Osteoblast (primary cell): ENCODE data around the gene ELOVL3. TPM values are rescaled to one million over a fixed set of nuclear protein-coding genes. Genes with fewer than 3 reads are reported as not detected.

ENCODE experiments used
- DNase-seq: peaks from one replicate; pipeline ENCODE4 v3.0.0; 2011; ENCODE audit warnings: low spot score, mixed read lengths; ENCODE audit not compliant: insufficient read length; ENCODE audit errors: missing footprints
- H2AFZ ChIP-seq: 2 replicates; pipeline ENCODE4 v1.6.0; 2011; ENCODE audit warnings: mild to moderate bottlenecking, low read length
- H3K27ac ChIP-seq: 2 replicates; pipeline ENCODE4 v1.5.1; 2011; ENCODE audit warnings: mild to moderate bottlenecking, low read depth, low read length, moderate library complexity
- H3K27me3 ChIP-seq: 2 replicates; pipeline ENCODE4 v1.6.0; 2012; ENCODE audit warnings: mild to moderate bottlenecking, control low read depth, inconsistent platforms, low read length, moderate library complexity; ENCODE audit not compliant: insufficient read depth
- H3K36me3 ChIP-seq: 2 replicates; pipeline ENCODE4 v1.5.1; 2011; ENCODE audit warnings: mild to moderate bottlenecking, low read length, control low read depth, moderate library complexity; ENCODE audit not compliant: insufficient read depth
- H3K4me1 ChIP-seq: 2 replicates; pipeline ENCODE4 v1.5.1; 2011; ENCODE audit warnings: mild to moderate bottlenecking, low read length, control low read depth, moderate library complexity; ENCODE audit not compliant: insufficient read depth
- H3K4me2 ChIP-seq: 2 replicates; pipeline ENCODE4 v1.6.0; 2011; ENCODE audit warnings: mild to moderate bottlenecking, low read length; ENCODE audit not compliant: insufficient read depth
- H3K4me3 ChIP-seq: fragments of 200-600 bp; sonication (generic); 3 replicates; pipeline ENCODE4 v1.5.1; 2012; ENCODE audit warnings: mild to moderate bottlenecking, low read length, inconsistent platforms; ENCODE audit not compliant: insufficient read depth
- H3K79me2 ChIP-seq: 2 replicates; pipeline ENCODE4 v1.6.0; 2012; ENCODE audit warnings: mild to moderate bottlenecking, low read length, control low read depth, inconsistent platforms; ENCODE audit not compliant: insufficient read depth
- H3K9me3 ChIP-seq: 2 replicates; pipeline ENCODE4 v1.5.1; 2011; ENCODE audit warnings: low read depth, low read length, control low read depth
- H4K20me1 ChIP-seq: 2 replicates; pipeline ENCODE4 v1.6.0; 2012; ENCODE audit warnings: mild to moderate bottlenecking, low read length, control low read depth; ENCODE audit not compliant: insufficient read depth
- total RNA-seq: library from RNA; depleted of rRNA; stranded (reverse); fragments of >200 nt; gene quantifications from 2 replicates; pipeline ENCODE4 v1.2.3, GENCODE V29; 2012
- TF ChIP-seq, protein P1 (sequence below): IDR thresholded peaks from 2 replicates; pipeline ENCODE4 v1.5.1; 2011; ENCODE audit warnings: mild to moderate bottlenecking, low read depth, low read length, moderate library complexity; ENCODE audit errors: extremely low read depth

Gene ELOVL3
- total RNA-seq, 1 donor = 2.2 TPM

- Histone ChIP-seq H2AFZ (no peak overlapping the region), H3K4me1 (peaks cover 31% of the 10 kb centered on the region), H3K27ac (no peak overlapping the region), H3K4me2 (peak overlapping the region; percentile 83), H3K9me3 (no peaks in the 10 kb centered on the region), H3K36me3 (no peaks in the 10 kb centered on the region), H3K4me3 (peak overlapping the region; percentile 61), H3K27me3 (no peaks in the 10 kb centered on the region), H3K79me2 (no peaks in the 10 kb centered on the region), H4K20me1 (no peaks in the 10 kb centered on the region)
- peak; percentile 98 for DNase-seq
- TF ChIP-seq, protein P1, sequence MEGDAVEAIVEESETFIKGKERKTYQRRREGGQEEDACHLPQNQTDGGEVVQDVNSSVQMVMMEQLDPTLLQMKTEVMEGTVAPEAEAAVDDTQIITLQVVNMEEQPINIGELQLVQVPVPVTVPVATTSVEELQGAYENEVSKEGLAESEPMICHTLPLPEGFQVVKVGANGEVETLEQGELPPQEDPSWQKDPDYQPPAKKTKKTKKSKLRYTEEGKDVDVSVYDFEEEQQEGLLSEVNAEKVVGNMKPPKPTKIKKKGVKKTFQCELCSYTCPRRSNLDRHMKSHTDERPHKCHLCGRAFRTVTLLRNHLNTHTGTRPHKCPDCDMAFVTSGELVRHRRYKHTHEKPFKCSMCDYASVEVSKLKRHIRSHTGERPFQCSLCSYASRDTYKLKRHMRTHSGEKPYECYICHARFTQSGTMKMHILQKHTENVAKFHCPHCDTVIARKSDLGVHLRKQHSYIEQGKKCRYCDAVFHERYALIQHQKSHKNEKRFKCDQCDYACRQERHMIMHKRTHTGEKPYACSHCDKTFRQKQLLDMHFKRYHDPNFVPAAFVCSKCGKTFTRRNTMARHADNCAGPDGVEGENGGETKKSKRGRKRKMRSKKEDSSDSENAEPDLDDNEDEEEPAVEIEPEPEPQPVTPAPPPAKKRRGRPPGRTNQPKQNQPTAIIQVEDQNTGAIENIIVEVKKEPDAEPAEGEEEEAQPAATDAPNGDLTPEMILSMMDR = no peak
Measured at GRCh38 chr10:102227050-102227449, 951 bp downstream of the ELOVL3 start.

GRCh38 chr10:102229810-102230263 is 3.7 kb downstream of the ELOVL3 start:
- peak; percentile 96 for DNase-seq

DNA sequence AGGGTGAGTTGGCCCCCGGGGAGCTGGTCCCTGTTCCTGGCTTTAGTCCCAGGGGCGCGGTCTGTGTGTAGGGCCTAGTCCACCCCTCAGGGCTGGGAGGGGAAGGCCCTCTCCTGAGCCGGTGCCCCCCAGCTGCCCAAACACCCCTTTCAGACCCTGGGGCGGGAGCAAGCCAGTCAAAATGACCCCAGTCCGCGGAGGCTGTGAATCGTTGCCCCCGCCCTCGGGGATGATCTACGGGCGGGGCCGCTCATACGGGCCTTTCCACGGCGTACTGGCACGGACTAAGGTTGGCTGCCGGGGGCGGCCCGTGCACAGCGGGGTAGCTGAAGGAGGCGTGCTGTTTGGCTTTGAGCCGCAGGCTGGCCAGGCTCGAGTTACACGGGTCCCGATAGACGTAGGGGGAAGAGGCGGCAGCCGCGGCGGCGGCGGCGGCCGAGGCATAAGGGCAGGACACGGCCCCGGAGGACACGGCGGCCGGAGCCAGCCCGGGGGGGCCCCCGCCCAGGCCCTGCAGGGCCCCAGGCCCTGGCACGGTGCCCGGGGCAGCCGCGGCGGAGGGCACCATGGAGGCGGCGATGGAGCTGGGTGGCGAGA is 4.3 kb downstream of the ELOVL3 start:
- Histone ChIP-seq H3K36me3 (no peaks in the 10 kb centered on the region), H3K79me2 (no peaks in the 10 kb centered on the region), H3K9me3 (no peaks in the 10 kb centered on the region), H3K27me3 (no peaks in the 10 kb centered on the region), H3K27ac (peak overlapping the region; percentile 29), H3K4me1 (peaks cover 27% of the 10 kb centered on the region), H2AFZ (peak overlapping the region; percentile 64), H4K20me1 (no peaks in the 10 kb centered on the region), H3K4me2 (peak overlapping the region; percentile 78), H3K4me3 (peak overlapping the region; percentile 59)
- peak; percentile 92 for DNase-seq
- TF ChIP-seq, protein P1 = no peak

More at GRCh38 chr10:102229810-102230263, 3.7 kb downstream of the ELOVL3 start:
- H3K27ac ChIP-seq = peak overlapping the region; percentile 29
- H3K79me2 ChIP-seq = no peaks in the 10 kb centered on the region
- TF ChIP-seq, protein P1 = peak; percentile 97
- H3K36me3 ChIP-seq = no peaks in the 10 kb centered on the region
- peak overlapping the region; percentile 59 for H3K4me3 ChIP-seq
- peak overlapping the region; percentile 36 for H2AFZ ChIP-seq
- H4K20me1 ChIP-seq = no peaks in the 10 kb centered on the region
- H3K4me2 ChIP-seq = peak overlapping the region; percentile 78
- no peaks in the 10 kb centered on the region for H3K27me3 ChIP-seq
- H3K9me3 ChIP-seq = no peaks in the 10 kb centered on the region
- H3K4me1 ChIP-seq = peaks cover 31% of the 10 kb centered on the region

GRCh38 chr10:102230861-102231356 is 4.8 kb downstream of the ELOVL3 start:
- Histone ChIP-seq H3K27ac (no peak overlapping the region), H3K27me3 (no peaks in the 10 kb centered on the region), H3K4me3 (peak overlapping the region; percentile 59), H3K4me1 (peaks cover 24% of the 10 kb centered on the region), H3K79me2 (no peaks in the 10 kb centered on the region), H3K9me3 (no peaks in the 10 kb centered on the region), H3K36me3 (no peaks in the 10 kb centered on the region), H4K20me1 (no peaks in the 10 kb centered on the region), H3K4me2 (peak overlapping the region; percentile 78), H2AFZ (peak overlapping the region; percentile 64)
- TF ChIP-seq, protein P1 = peak; percentile 28
- DNase-seq = peak; percentile 82
